Activated CD4-positive, alpha-beta T cell treated with anti-CD3 and anti-CD28 coated beads for 36 hours (primary cell): Measurements from ENCODE around the gene RPGRIP1. TPM values are rescaled to one million over a fixed set of nuclear protein-coding genes. Genes with fewer than 3 reads are reported as not detected.
"Not testable (repeated sequence)": the region's sequence is repeated elsewhere in the genome, so short reads cannot be mapped to it uniquely, and the experiment has no call there.

Source experiments
- ATAC-seq: fragments of 200-7000 bp; cut with Tn5 transposase; one replicate; pipeline ENCODE4 v1.10.0; 2021; ENCODE audit warnings: mild to moderate bottlenecking, moderate library complexity
- CTCF ChIA-PET: fragments of 350-600 bp; sonication (Branson Sonifier 250); formaldehyde crosslinking; loops from one replicate; lab custom pipeline; 2021; ENCODE audit warnings: antibody characterized with exemption; lab: Charles Lee
- POLR2A ChIA-PET: fragments of 350-600 bp; sonication (Branson Sonifier 250); formaldehyde crosslinking; loops from one replicate; lab custom pipeline; 2021; ENCODE audit warnings: antibody characterized with exemption, inconsistent platforms; lab: Charles Lee
- DNase-seq: peaks from one replicate; pipeline ENCODE4 v3.0.0-alpha.2; 2020
- H3K27ac Mint-ChIP-seq: one replicate; pipeline ENCODE4 v1.8.0; 2021; ENCODE audit warnings: mixed read lengths
- H3K27me3 Mint-ChIP-seq: one replicate; pipeline ENCODE4 v1.8.0; 2021; ENCODE audit warnings: mixed read lengths
- H3K36me3 Mint-ChIP-seq: one replicate; pipeline ENCODE4 v1.8.0; 2021; ENCODE audit warnings: low read depth, mixed read lengths
- H3K4me1 Mint-ChIP-seq: one replicate; pipeline ENCODE4 v1.8.0; 2021; ENCODE audit warnings: mixed read lengths
- H3K4me3 Mint-ChIP-seq: one replicate; pipeline ENCODE4 v1.8.0; 2021; ENCODE audit warnings: mild to moderate bottlenecking, moderate library complexity, mixed read lengths
- H3K9me3 Mint-ChIP-seq: one replicate; pipeline ENCODE4 v1.8.0; 2021; ENCODE audit warnings: low read depth, mixed read lengths
- intact Hi-C, 2 experiments: fragments of 100-400 bp; cut with DNase I in 1 of 2; cut with micrococcal nuclease in 1 of 2; formaldehyde crosslinking; loops; one replicate each; pipeline versions ENCODE4 v1.14.2 to v1.15.1; 2022 to 2024; cut with DNase I, micrococcal nuclease
- total RNA-seq, 2 experiments: library from RNA; stranded (reverse); gene quantifications; one replicate each; pipeline ENCODE4 v1.2.3, GENCODE V29; 2021

Gene RPGRIP1
- total RNA-seq, 2 experiments from 2014 or later = 0.14 to 0.21 TPM

DNA sequence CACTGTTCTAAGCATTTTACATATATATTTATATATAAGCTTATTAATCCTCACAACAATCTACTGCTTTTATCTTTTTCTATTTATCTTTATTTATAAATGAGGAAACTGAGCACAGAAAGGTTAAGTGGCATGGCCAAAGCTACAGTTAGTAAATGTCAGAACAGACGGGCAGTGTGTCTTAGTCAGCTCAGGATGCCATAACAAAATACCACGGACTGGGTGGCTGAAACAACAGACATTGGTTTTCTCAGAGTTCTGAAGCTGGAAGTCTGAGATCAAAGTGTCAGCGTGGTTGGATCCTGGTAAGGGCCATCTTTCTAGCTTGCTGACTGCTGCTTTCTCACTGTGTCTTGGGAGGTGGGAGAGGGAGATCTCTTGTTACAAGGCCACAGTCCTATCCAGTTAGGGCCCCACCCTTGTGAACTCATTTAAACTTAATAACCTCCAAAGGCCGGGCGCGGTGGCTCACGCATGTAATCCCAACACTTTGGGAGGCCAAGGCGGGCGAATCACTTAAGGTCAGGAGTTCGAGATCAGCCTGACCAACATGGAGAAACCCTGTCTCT lies 19.8 kb downstream of the RPGRIP1 start:
- peaks cover 12% of the 10 kb centered on the region for H3K27me3 Mint-ChIP-seq
- no peaks in the 10 kb centered on the region for H3K9me3 Mint-ChIP-seq
- H3K4me3 Mint-ChIP-seq = no peak overlapping the region
- no peak for ATAC-seq
- intact Hi-C loops = no loop called here
- POLR2A ChIA-PET = interaction anchor here (0.7 kb wide), 1 partner anchor 8 kb away, joined by 3 read pairs; no protein-coding TSS in a partner anchor
- DNase-seq = no peak
- no peaks in the 10 kb centered on the region for H3K4me1 Mint-ChIP-seq
- CTCF ChIA-PET = interaction anchor here (0.6 to 1.2 kb wide), 5 partner anchors 9 to 199 kb away, joined by 3 to 4 read pairs (median 4); no protein-coding TSS in a partner anchor
- H3K36me3 Mint-ChIP-seq = no peaks in the 10 kb centered on the region
- no peak overlapping the region for H3K27ac Mint-ChIP-seq

GRCh38 chr14:21300892-21301291 lies 21.0 kb downstream of the RPGRIP1 start:
- no peak overlapping the region for H3K27ac Mint-ChIP-seq
- CTCF ChIA-PET = no interaction called here
- DNase-seq (peak; percentile 49), ATAC-seq (peak; percentile 44)
- POLR2A ChIA-PET = no interaction called here
- no peaks in the 10 kb centered on the region for H3K4me1 Mint-ChIP-seq
- no peaks in the 10 kb centered on the region for H3K9me3 Mint-ChIP-seq
- H3K27me3 Mint-ChIP-seq = peaks cover 12% of the 10 kb centered on the region
- intact Hi-C loops = no loop called here
- peak overlapping the region; percentile 21 for H3K4me3 Mint-ChIP-seq
- H3K36me3 Mint-ChIP-seq = no peaks in the 10 kb centered on the region

DNA sequence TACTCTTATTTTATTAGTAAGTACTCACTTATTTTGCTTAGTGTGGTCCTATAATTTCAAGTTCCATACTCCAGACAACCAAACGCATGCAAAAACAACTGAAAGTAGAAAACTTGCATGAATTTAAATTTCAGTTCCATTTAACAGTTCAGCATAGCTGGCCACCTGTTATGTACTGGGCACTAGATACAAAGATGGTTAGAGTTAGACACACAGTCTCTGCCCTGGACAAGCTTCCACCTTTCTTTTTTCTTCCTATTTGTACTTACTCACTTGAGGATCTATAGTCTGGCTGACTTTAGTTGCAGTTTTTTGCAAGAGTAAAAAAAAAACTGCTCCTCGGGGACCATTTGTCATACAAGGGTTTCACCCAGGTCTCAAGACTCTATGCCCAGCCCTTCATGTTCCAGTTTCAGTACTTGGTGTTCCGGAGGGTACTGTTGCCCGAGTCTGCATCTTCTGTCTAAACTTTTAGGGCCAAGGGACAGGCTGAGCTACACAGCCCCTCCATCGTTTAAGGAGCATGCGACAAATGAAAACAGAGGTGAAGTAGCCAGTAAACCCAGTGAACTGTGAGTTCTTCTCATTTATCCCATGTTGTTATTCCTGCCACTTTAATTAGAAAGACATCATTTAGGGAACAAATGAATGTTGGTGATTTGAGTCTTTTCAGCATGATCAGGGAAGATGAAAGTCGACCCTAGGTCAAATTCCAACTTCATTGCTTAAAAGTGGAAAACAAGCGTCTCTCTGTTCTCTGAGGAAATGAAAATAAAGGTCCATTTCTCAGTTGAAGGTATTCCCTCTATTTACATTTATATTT lies 22.3 kb downstream of the RPGRIP1 start:
- ATAC-seq (no peak), DNase-seq (no peak)
- ChIA-PET POLR2A (no interaction called here), CTCF (no interaction called here)
- Mint-ChIP-seq H3K36me3 (no peaks in the 10 kb centered on the region), H3K27ac (no peak overlapping the region), H3K4me1 (no peaks in the 10 kb centered on the region), H3K9me3 (no peaks in the 10 kb centered on the region), H3K4me3 (no peak overlapping the region), H3K27me3 (peaks cover 12% of the 10 kb centered on the region)
- intact Hi-C loops = no loop called here

DNA sequence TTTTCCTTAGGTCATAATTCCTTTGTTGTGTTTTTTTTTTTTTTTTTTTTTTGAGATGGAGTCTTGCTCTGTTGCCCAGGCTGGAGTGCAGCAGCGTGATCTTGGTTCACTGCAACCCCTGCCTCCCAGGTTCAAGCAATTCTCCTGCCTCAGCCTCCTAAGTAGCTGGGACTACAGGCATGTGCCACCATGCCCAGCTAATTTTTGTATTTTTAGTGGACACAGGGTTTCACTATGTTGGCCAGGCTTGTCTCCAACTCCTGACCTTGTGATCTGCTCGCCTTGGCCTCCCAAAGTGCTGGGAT lies 22.9 kb downstream of the RPGRIP1 start:
- H3K4me1 Mint-ChIP-seq, DNase-seq, H3K27ac Mint-ChIP-seq, POLR2A ChIA-PET, H3K4me3 Mint-ChIP-seq, intact Hi-C loops, ATAC-seq, H3K36me3 Mint-ChIP-seq, H3K9me3 Mint-ChIP-seq, CTCF ChIA-PET: not testable (repeated sequence)
- H3K27me3 Mint-ChIP-seq = peaks cover 12% of the 10 kb centered on the region

DNA sequence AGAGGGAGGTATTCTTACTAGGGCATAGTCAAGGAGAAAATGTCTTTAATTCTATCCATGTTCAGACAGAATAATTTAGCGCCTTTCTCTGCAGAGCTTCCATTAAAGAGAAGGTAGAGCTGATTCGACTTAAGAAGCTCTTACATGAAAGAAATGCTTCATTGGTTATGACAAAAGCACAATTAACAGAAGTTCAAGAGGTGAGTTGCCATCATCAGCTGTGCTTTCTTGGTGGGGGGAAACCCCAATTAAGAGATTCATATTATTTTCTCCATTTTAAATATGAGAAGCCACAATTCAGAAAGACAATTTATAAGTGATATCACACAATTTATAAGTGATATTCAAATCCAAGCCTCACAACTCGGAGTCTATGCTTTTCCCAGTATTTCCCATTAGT lies 27.8 kb downstream of the RPGRIP1 start:
- POLR2A ChIA-PET = interaction anchor here (1.0 kb wide), 1 partner anchor 8 kb away, joined by 3 read pairs; no protein-coding TSS in a partner anchor
- CTCF ChIA-PET = interaction anchor here (0.7 to 0.8 kb wide), 2 partner anchors 33 to 67 kb away, joined by 3 to 4 read pairs; no protein-coding TSS in a partner anchor
- H3K36me3 Mint-ChIP-seq = no peaks in the 10 kb centered on the region
- H3K9me3 Mint-ChIP-seq = no peaks in the 10 kb centered on the region
- H3K27me3 Mint-ChIP-seq = no peaks in the 10 kb centered on the region
- H3K4me3 Mint-ChIP-seq = no peak overlapping the region
- no peak overlapping the region for H3K27ac Mint-ChIP-seq
- no peak for DNase-seq
- no peak for ATAC-seq
- peaks cover 22% of the 10 kb centered on the region for H3K4me1 Mint-ChIP-seq
- intact Hi-C loops = loop anchor here (1.0 to 2.0 kb wide), 6 partner anchors 38 to 169 kb away; partner anchors contain the start of genes HNRNPC (in 2 of the 2), SUPT16H (in 2 of the 2), CHD8 (in 1 of the 2) and RAB2B (in 1 of the 2)

DNA sequence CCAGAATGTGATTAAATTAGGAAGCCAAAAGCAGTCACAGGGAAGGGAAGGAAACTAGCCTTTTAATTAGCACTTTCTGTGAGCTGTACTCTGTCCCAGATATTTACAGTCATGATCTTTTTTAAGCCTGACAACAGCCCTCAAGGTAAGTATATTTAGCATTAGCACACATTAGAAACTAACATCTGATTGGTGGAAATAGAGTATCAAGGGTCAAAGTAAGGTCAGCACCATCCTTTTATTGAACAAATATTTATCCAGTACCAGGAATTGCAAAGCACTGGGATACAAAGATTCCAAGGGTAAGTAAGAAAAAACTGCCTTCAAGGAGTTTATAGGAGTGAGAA lies 28.2 kb downstream of the RPGRIP1 start:
- DNase-seq (no peak), ATAC-seq (no peak)
- no peaks in the 10 kb centered on the region for H3K36me3 Mint-ChIP-seq
- no peaks in the 10 kb centered on the region for H3K9me3 Mint-ChIP-seq
- intact Hi-C loops = loop anchor here (1.0 to 2.0 kb wide), 6 partner anchors 39 to 168 kb away; partner anchors contain the start of genes HNRNPC (in 2 of the 2), SUPT16H (in 2 of the 2), CHD8 (in 1 of the 2) and RAB2B (in 1 of the 2)
- H3K4me1 Mint-ChIP-seq = peaks cover 22% of the 10 kb centered on the region
- no peaks in the 10 kb centered on the region for H3K27me3 Mint-ChIP-seq
- H3K27ac Mint-ChIP-seq = peak overlapping the region; percentile 92
- H3K4me3 Mint-ChIP-seq = peak overlapping the region; percentile 73
- ChIA-PET CTCF (interaction anchor here (1.5 to 1.6 kb wide), 2 partner anchors 9 to 24 kb away, joined by 3 to 4 read pairs; no protein-coding TSS in a partner anchor), POLR2A (interaction anchor here (1.0 to 1.3 kb wide), 2 partner anchors 9 to 43 kb away, joined by 3 read pairs; no protein-coding TSS in a partner anchor)

GRCh38 chr14:21308479-21309237 lies 28.8 kb downstream of the RPGRIP1 start:
- peaks cover 22% of the 10 kb centered on the region for H3K4me1 Mint-ChIP-seq
- no peaks in the 10 kb centered on the region for H3K9me3 Mint-ChIP-seq
- peak overlapping the region; percentile 73 for H3K4me3 Mint-ChIP-seq
- ATAC-seq (peak; percentile 93), DNase-seq (peak; percentile 88)
- H3K36me3 Mint-ChIP-seq = no peaks in the 10 kb centered on the region
- H3K27ac Mint-ChIP-seq = peak overlapping the region; percentile 92
- no peaks in the 10 kb centered on the region for H3K27me3 Mint-ChIP-seq
- POLR2A ChIA-PET = interaction anchor here (1.0 to 1.3 kb wide), 2 partner anchors 10 to 43 kb away, joined by 3 read pairs; no protein-coding TSS in a partner anchor
- CTCF ChIA-PET = interaction anchor here (0.6 to 1.6 kb wide), 3 partner anchors 9 to 459 kb away, joined by 3 to 4 read pairs (median 4); no protein-coding TSS in a partner anchor
- intact Hi-C loops = loop anchor here (1.0 to 2.0 kb wide), 6 partner anchors 39 to 168 kb away; partner anchors contain the start of genes HNRNPC (in 2 of the 2), SUPT16H (in 2 of the 2), CHD8 (in 1 of the 2) and RAB2B (in 1 of the 2)

DNA sequence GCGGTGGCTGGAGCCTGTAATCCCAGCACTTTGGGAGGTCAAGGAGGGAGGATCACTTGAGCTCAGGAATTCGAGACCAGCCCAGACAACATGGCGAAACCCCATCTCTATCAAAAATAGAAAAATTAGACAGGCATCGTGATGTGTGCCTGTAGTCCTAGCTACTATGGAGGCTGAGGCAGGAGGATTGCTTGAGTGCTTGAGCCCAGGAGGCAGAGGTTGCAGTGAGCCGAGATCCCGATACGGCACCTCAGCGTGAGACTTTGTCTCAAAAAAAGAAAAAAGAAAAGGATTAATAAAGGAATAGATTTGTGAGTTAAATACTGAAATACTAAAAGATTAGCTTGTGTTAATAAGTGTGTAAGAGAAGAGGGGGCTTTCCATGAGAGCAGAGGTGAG lies 29.4 kb downstream of the RPGRIP1 start:
- ATAC-seq = peak; percentile 3
- ChIA-PET POLR2A (interaction anchor here (1.3 kb wide), 1 partner anchor 44 kb away, joined by 3 read pairs; no protein-coding TSS in a partner anchor), CTCF (interaction anchor here (0.6 to 1.6 kb wide), 4 partner anchors 10 to 459 kb away, joined by 3 to 4 read pairs (median 4); no protein-coding TSS in a partner anchor)
- no peaks in the 10 kb centered on the region for H3K27me3 Mint-ChIP-seq
- H3K27ac Mint-ChIP-seq = peak overlapping the region; percentile 92
- peak; percentile 5 for DNase-seq
- intact Hi-C loops = loop anchor here (2.0 kb wide), 2 partner anchors 76 to 140 kb away; partner anchors contain the start of gene SUPT16H (in 1 of the 2)
- no peaks in the 10 kb centered on the region for H3K36me3 Mint-ChIP-seq
- H3K4me1 Mint-ChIP-seq = peaks cover 22% of the 10 kb centered on the region
- peak overlapping the region; percentile 73 for H3K4me3 Mint-ChIP-seq
- H3K9me3 Mint-ChIP-seq = no peaks in the 10 kb centered on the region

- Mint-ChIP-seq H3K9me3 (no peaks in the 10 kb centered on the region), H3K4me3 (no peak overlapping the region), H3K27ac (no peak overlapping the region), H3K36me3 (no peaks in the 10 kb centered on the region), H3K4me1 (peaks cover 22% of the 10 kb centered on the region), H3K27me3 (no peaks in the 10 kb centered on the region)
- intact Hi-C loops = loop anchor here (2.0 kb wide), 2 partner anchors 75 to 139 kb away; partner anchors contain the start of gene SUPT16H (in 1 of the 2)
- no peak for DNase-seq
- POLR2A ChIA-PET = no interaction called here
- CTCF ChIA-PET = interaction anchor here (0.6 to 1.0 kb wide), 3 partner anchors 10 to 418 kb away, joined by 3 to 4 read pairs (median 3); no protein-coding TSS in a partner anchor
- no peak for ATAC-seq
Measured at GRCh38 chr14:21309956-21310355, 30.1 kb downstream of the RPGRIP1 start.

- Mint-ChIP-seq H3K36me3 (no peaks in the 10 kb centered on the region), H3K27me3 (no peaks in the 10 kb centered on the region), H3K27ac (no peak overlapping the region), H3K9me3 (no peaks in the 10 kb centered on the region), H3K4me3 (no peak overlapping the region), H3K4me1 (peaks cover 22% of the 10 kb centered on the region)
- DNase-seq (no peak), ATAC-seq (no peak)
- CTCF ChIA-PET = interaction anchor here (0.6 to 1.5 kb wide), 7 partner anchors 14 to 346 kb away, joined by 3 to 4 read pairs (median 3); no protein-coding TSS in a partner anchor
- intact Hi-C loops = no loop called here
- POLR2A ChIA-PET = interaction anchor here (0.6 kb wide), 1 partner anchor 55 kb away, joined by 3 read pairs; no protein-coding TSS in a partner anchor
Measured at GRCh38 chr14:21311614-21312013, 31.7 kb downstream of the RPGRIP1 start.
